Stimulated activated CD8-positive, alpha-beta memory T cell treated with anti-CD3 and anti-CD28 coated beads, Interleukin-12 subunit alpha, Interleukin-12 subunit beta, amount 100 ng/mL, for 24 hours (primary cell): ENCODE data around the gene SPINK6.

ENCODE experiments used
- DNase-seq: peaks from one replicate; pipeline ENCODE4 v3.0.0-alpha.2; 2020; ENCODE audit errors: extremely low read depth

SPINK6 gene

GRCh38 chr5:148202531-148203203 lies at the start of gene SPINK6:
Gene SPINK6 (plus strand): TSS chr5:148203042. CDS start chr5:148203097, 55 bp downstream.
- no peak for DNase-seq

- DNase-seq, result no peak
Observed at GRCh38 chr5:148156609-148157008, 46.2 kb upstream of the SPINK6 start.

- no peak for DNase-seq
Observed at GRCh38 chr5:148162038-148162437, 40.8 kb upstream of the SPINK6 start.

GRCh38 chr5:148163345-148163744 lies 39.5 kb upstream of the SPINK6 start:
- DNase-seq, result no peak

- DNase-seq, result no peak
Observed at GRCh38 chr5:148166550-148167283, 36.1 kb upstream of the SPINK6 start.

- no peak for DNase-seq
Observed at GRCh38 chr5:148168246-148168645, 34.6 kb upstream of the SPINK6 start, which contains the start of gene SPINK14. Gene SPINK14 (plus strand): TSS chr5:148168546. CDS start chr5:148169733, 1,187 bp downstream.

- no peak for DNase-seq
Observed at GRCh38 chr5:148172377-148172776, 30.5 kb upstream of the SPINK6 start.

GRCh38 chr5:148176480-148176879 lies 26.4 kb upstream of the SPINK6 start:
- no peak for DNase-seq

- DNase-seq, result no peak
Observed at GRCh38 chr5:148177207-148177606, 25.6 kb upstream of the SPINK6 start.

GRCh38 chr5:148179234-148179824 lies 23.5 kb upstream of the SPINK6 start:
- DNase-seq, result no peak

GRCh38 chr5:148186248-148187003 lies 16.4 kb upstream of the SPINK6 start:
- no peak for DNase-seq

- no peak for DNase-seq
Observed at GRCh38 chr5:148191010-148191409, 11.8 kb upstream of the SPINK6 start.

GRCh38 chr5:148193202-148193601 lies 9.6 kb upstream of the SPINK6 start:
- DNase-seq, result no peak

- DNase-seq, result no peak
Observed at GRCh38 chr5:148201151-148201550, 1.7 kb upstream of the SPINK6 start.

- no peak for DNase-seq
Observed at GRCh38 chr5:148205044-148205806, 2.4 kb downstream of the SPINK6 start.

- DNase-seq, result no peak
Observed at GRCh38 chr5:148205865-148206264, 3.0 kb downstream of the SPINK6 start.

GRCh38 chr5:148206620-148207019 lies 3.8 kb downstream of the SPINK6 start:
- DNase-seq, result no peak

- DNase-seq, result no peak
Observed at GRCh38 chr5:148208226-148208625, 5.4 kb downstream of the SPINK6 start.

GRCh38 chr5:148209151-148209770 lies 6.4 kb downstream of the SPINK6 start:
- no peak for DNase-seq

GRCh38 chr5:148214665-148215185 lies 11.9 kb downstream of the SPINK6 start:
- DNase-seq, result no peak

GRCh38 chr5:148221508-148221907 lies 18.7 kb downstream of the SPINK6 start:
- DNase-seq, result no peak
